Body of pancreas (tissue), 4 donors: ENCODE data around the gene PABPN1L.

Experiments
- CTCF ChIP-seq, 7 experiments: fragments of 450-650 bp in 4 of 7; fragments of 200-600 bp in 3 of 7; sonication (generic) in 3 of 7; IDR thresholded peaks; one replicate each; pipeline ENCODE4 v1.5.1; 2016 to 2019; ENCODE audit warnings: antibody characterized with exemption in 7 of 7
- POLR2A ChIP-seq, 3 donors: fragments of 450-650 bp; IDR thresholded peaks; one replicate each; pipeline ENCODE4 v1.6.1; 2016; ENCODE audit warnings: antibody characterized with exemption in 3 of 3, mild to moderate bottlenecking in 2 of 3

GRCh38 chr16:88842806-88843205, 23.7 kb downstream of the PABPN1L start:
- no peak for TF ChIP-seq CTCF (IDR thresholded peaks at IDR 0.05)
- TF ChIP-seq POLR2A (IDR thresholded peaks at IDR 0.05), result no peak
